RWPE1 (cell line): ENCODE measurements around the gene LUC7L.

ENCODE experiments used
- CTCF ChIA-PET: fragments of 350-600 bp; sonication (Branson Sonifier 250); formaldehyde crosslinking; extraction: SDS; loops from one replicate; lab custom pipeline; 2021; lab: Yijun Ruan, JAX
- POLR2A ChIA-PET: fragments of 400-600 bp; formaldehyde crosslinking; extraction: SDS; loops from one replicate; lab custom pipeline; 2020; ENCODE audit warnings: antibody characterized with exemption; ENCODE audit not compliant: low non-redundant PET; lab: Yijun Ruan, JAX
- DNase-seq: peaks from one replicate; pipeline ENCODE4 v3.0.0; 2012; ENCODE audit warnings: low spot score
- H3K27ac ChIP-seq: fragments of 450-650 bp; 2 replicates; pipeline ENCODE4 v1.5.1; 2017
- TF ChIP-seq, protein P1 (sequence below): fragments of 450-650 bp; conservative IDR thresholded peaks from 2 replicates; pipeline ENCODE4 v1.5.1; 2017; ENCODE audit warnings: low read depth, mild to moderate bottlenecking

Gene LUC7L, protein sequence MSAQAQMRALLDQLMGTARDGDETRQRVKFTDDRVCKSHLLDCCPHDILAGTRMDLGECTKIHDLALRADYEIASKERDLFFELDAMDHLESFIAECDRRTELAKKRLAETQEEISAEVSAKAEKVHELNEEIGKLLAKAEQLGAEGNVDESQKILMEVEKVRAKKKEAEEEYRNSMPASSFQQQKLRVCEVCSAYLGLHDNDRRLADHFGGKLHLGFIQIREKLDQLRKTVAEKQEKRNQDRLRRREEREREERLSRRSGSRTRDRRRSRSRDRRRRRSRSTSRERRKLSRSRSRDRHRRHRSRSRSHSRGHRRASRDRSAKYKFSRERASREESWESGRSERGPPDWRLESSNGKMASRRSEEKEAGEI

DNA sequence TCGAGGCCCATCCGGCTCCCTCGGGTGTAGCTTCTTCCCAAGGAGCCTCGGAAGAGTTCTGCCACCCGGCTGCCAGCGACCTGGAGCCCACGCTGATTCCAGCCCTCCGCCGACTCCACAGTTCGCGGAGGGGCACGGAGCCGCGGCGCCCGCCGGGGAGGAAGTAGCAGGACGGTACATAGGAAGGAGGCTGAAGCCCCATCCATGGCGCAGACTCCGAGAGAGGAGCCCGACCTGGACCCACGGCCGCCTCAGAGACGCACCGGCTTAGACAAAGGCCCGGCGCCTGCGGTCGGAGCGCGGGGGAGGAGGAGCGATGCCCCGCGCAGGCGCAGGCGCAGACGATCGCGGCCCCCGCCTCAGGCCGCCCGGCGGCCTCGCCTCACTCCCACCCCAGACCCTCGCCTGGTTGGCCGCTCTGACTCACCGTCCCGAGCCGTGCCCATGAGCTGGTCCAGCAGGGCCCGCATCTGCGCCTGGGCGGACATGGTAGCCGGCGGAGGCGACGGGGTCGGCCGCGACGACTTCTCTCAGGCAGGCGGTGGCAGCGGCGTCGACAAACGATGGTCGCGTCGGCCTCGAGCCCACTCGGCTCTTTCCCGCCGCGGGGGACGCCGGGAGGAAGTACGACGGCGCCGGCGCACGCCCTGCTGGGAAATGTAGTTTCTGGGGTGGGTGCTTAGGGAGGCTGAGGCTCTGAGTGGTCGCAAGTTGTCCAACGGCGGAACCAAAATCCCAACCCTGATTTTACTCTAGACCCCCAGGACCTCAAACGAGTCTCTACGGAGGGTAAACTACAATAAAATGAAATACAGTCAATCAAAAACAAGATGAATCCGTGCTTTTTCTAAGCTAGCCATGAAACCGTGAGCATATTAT lies at the start of gene LUC7L:
TSS of gene LUC7L (minus strand) at position 598 of the 879 bp plus-strand sequence. CDS start at position 488, 110 bp downstream.
- CTCF ChIA-PET: interaction anchor here (0.7 to 1.8 kb wide), 4 partner anchors 44 to 134 kb away, joined by 3 to 7 read pairs (median 4); no protein-coding TSS in a partner anchor
- TF ChIP-seq, protein P1, sequence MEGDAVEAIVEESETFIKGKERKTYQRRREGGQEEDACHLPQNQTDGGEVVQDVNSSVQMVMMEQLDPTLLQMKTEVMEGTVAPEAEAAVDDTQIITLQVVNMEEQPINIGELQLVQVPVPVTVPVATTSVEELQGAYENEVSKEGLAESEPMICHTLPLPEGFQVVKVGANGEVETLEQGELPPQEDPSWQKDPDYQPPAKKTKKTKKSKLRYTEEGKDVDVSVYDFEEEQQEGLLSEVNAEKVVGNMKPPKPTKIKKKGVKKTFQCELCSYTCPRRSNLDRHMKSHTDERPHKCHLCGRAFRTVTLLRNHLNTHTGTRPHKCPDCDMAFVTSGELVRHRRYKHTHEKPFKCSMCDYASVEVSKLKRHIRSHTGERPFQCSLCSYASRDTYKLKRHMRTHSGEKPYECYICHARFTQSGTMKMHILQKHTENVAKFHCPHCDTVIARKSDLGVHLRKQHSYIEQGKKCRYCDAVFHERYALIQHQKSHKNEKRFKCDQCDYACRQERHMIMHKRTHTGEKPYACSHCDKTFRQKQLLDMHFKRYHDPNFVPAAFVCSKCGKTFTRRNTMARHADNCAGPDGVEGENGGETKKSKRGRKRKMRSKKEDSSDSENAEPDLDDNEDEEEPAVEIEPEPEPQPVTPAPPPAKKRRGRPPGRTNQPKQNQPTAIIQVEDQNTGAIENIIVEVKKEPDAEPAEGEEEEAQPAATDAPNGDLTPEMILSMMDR: no peak

DNA sequence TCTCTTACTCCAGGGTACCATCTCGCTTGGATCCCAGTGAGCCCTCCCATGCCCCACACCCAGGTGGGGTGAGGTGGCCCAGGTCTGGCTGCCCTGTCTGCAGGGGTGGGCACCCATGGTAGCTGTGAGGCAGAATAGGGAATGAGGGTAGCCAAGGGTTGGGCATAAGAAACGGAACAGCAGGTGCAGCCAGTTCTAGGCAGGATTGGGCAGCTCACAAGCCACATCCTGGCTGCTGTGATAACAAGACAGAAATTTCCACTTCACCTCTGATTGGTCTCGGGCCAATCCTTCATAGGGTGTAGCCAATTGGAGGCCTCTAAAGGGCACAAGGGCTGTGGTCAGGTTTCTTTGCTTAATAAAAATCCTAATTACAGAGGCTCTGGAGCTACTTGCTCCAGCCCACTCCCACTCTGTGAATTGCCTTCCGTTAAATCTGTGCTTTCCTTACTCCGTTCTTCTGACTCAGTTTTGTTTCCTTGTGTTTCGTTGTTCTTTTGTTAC lies 49.7 kb upstream of the LUC7L start:
- POLR2A ChIA-PET: interaction anchor here (0.6 kb wide), 1 partner anchor 245 kb away, joined by 3 read pairs; no protein-coding TSS in a partner anchor
- TF ChIP-seq, protein P1: no peak
- CTCF ChIA-PET: interaction anchor here (1.0 kb wide), 1 partner anchor 213 kb away, joined by 5 read pairs; no protein-coding TSS in a partner anchor
- no peak overlapping the region for H3K27ac ChIP-seq
- peak; percentile 61 for DNase-seq

More for the DNA sequence above, at the start of gene LUC7L:
- DNase-seq: peak; percentile 85
- POLR2A ChIA-PET: interaction anchor here (0.6 kb wide), 1 partner anchor 108 kb away, joined by 3 read pairs; no protein-coding TSS in a partner anchor
- H3K27ac ChIP-seq: peak within 1 kb of the TSS; percentile 87

DNA sequence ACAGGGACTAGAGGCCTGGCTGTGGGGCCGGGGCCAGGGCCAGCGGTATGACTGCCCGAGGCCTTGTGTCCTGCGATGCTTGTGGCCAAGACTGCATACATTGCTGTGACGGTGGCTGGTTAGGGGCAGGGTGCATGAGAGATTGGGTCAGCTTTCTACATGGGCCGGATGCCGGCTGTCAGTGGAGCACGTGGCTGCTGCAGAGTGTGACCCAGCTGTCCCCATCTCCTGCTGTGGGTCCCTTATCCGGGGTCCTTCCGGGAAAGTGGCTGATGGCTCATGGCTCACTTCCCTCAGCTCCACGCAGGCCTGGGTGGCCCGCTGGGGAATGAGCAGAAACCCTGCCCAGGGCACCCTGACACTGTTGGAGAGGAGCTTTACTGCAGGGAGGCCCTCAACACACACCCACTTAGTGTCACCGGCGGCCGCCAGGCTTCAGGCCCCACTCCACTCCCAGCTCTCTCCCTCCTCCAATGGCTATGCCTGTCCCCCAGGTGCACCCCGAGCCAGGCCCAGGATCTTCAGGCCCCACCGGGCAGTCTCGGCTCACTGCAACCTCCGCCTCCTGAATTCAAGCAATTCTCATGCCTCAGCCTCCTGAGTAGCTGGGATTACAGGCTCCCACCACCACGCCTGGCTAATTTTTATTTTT lies 47.3 kb upstream of the LUC7L start:
- ChIA-PET POLR2A (no interaction called here), CTCF (no interaction called here)
- no peak for DNase-seq
- TF ChIP-seq, protein P1: no peak
- no peak overlapping the region for H3K27ac ChIP-seq

DNA sequence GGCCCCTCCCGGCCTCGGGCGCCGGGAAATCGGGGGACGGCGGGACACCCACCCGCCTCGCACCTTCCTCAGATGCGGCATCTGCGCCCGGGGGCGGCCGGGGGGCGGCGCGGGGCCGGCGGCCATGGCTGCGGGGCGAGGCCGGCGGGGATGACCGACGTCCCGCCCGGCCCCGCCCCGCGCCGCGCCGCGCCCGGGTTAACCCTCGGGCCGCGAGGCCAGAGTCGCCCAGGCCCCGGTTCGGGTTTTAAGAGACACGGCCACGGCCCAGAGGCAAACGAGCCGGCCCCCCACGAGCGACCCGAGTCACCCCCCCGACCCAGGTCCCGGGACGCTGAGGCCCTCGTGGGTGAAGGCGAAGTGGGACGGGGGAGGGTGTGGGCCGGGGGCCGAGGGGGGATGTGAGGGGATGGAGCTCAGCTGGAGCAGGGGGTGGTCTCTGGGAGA lies 46.6 kb upstream of the LUC7L start, which contains the start of gene RGS11:
TSS of gene RGS11 (minus strand) at position 159 of the 447 bp plus-strand sequence. CDS start at position 126, 33 bp downstream.
- DNase-seq: no peak
- TF ChIP-seq, protein P1: no peak
- POLR2A ChIA-PET: no interaction called here
- CTCF ChIA-PET: no interaction called here
- no peak within 1 kb of the TSS for H3K27ac ChIP-seq

DNA sequence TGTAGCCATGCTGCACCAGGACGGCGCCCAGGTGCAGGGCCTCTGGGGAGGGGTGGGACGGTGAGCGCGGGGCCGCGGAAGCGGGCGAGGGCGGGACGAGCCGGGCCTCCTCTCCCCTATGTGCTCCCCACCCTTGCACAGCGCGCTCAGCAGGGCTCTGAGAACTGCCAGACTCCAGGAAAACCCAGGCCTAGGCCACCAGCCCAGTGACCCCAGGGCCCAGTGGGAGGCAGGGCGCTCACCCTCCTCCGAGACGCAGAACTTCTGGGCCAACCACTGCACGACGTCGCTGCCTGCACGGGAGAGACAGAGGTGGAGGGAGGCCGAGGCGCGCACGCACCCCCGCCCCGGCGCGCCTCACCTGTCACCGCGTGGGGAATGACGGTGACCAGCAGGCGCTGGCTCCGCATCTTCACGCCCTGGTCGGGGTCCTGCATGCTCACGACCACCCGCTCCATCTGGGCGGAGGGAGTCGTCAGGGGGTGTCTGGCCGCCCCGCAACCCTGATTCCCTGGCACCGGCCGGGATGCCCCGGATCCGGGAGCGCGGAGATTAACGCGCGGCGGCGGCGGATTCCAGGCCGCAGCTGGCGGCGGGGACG lies 45.9 kb upstream of the LUC7L start:
- ChIA-PET POLR2A (no interaction called here), CTCF (interaction anchor here (2.7 kb wide), 1 partner anchor 87 kb away, joined by 9 read pairs; no protein-coding TSS in a partner anchor)
- DNase-seq: no peak
- H3K27ac ChIP-seq: no peak overlapping the region
- TF ChIP-seq, protein P1: no peak
